T-helper 2 cell treated with Interferon-gamma antibody and Interleukin-4, amounts not matched to agents 100 ng/mL and 5 ng/mL, for 36 hours (primary cell): ENCODE measurements around the gene KANK4. TPM values are rescaled to one million over a fixed set of nuclear protein-coding genes. Genes with fewer than 3 reads are reported as not detected.

Source experiments
- intact Hi-C: fragments of 100-400 bp; cut with micrococcal nuclease; formaldehyde crosslinking; loops from one replicate; pipeline ENCODE4 v1.15.1; 2023
- total RNA-seq: library from RNA; stranded (reverse); gene quantifications from 2 replicates; pipeline ENCODE4 v1.2.3, GENCODE V29; 2022

The KANK4 gene
- total RNA-seq, 1 donor from 2014 or later = not detected

DNA sequence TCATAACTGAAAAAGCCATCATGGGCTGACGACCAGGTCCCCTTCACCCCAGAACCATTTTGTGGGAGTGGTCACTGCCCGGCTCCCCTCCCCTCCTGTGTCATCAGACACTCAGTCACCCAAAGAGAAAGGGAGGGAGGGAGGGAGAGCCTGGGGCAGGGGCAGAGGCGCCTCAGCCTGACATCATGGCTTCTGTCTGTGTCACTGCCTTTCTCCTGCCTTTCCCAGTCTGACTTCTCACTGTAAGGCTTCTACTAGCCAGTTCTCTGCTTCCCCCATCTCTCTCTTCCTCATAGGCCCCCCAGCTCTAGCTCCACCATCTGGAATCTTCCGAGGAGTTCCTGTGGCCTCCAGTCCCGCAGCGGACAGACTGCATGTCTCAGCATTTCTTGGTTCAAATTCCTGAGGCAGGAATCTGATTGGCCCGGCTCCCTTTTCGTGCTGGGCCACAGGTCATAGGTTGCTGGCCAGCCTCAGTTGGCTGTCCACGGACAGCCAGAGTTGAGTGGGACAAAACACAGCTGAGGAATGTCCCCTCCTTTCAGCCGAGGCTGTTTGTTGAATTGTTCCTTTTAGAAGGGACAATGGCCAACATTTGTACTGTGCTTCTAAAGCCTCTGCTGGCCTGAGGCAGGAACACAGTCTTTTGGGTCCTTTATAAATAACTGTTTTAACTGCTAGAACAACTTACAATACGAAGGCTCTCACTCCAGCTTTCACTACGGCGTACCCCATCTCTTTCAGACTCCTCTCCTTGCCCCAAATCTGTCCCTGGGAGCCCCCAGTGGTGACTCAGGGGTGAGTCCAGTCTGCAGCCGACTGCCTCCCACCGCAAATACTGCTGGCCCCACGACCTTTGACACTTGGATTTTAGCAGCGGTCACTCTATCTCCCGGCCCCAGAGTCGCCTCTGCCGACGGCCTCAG lies 18.7 kb upstream of the KANK4 start:
- intact Hi-C loops = no loop called here

DNA sequence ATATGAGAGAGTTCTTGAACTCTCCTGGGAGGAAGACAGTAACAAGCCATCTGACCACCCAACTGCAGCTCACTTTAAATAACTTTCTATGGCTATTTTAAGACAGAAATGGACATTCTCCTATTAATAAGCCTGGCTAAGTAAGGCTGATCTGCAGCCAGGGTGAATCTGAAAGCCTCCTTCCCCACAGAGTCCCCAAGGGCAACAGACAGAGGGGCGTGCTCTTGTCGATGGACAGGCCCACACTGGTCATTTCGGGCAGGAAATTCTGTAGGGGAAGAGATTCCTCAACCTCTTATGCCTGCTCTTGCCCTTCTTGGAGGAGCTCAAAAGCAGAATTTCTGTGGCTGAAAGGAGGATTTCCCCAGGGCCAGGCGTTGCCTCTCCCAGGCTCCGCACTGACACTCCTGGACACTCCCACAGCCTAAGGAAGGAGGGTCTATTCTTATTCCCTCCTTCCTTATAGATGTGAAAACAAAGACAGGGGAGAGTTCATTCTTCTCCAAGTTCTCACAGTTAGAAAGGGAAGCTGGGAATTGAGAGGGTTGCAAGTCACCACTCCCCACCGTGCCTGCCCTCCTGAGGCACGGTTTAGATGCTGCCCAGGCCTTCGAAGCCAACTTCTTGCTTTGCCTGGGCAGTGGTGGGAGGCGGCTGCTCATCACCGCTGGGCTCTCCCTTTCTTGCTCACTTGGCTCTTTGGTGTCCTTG lies 17.9 kb upstream of the KANK4 start:
- intact Hi-C loops = no loop called here

DNA sequence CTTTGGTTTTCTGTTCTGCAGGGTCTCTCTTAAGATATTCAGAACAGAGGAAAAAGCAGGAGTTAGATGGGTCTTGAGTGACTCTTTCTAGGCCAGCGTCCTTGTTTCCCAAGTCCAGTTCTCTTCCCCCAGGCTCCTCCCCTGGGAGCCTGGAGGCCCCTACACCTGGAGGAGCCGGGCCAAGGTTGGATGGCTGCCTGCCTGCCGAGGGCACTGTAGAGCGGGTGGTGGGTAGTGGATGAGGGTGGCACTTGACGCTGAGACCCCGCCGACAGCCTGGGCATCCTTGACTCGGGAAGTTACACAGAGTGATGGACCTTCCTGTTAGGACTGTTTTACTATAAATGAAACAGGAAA lies 17.4 kb upstream of the KANK4 start:
- intact Hi-C loops = no loop called here

DNA sequence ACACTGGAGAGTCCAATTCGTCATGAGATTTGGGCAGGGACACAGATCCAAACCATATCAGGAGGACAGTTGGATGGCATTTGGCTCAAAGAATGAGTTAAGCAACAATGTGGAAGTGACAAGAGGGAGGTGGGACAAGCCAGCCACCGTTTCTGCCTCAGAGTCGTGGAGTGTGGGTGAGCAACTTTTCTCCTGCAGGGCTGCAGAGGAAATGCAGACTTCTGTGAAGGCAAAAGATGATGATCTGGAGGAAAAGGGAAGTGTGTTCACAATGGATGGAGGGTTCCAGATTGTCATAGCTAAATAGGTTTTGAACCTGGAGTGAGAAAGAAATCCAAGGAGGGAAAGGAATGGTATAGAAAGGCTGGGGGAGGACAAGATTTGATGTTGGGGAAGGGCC lies 16.4 kb upstream of the KANK4 start:
- intact Hi-C loops = no loop called here

DNA sequence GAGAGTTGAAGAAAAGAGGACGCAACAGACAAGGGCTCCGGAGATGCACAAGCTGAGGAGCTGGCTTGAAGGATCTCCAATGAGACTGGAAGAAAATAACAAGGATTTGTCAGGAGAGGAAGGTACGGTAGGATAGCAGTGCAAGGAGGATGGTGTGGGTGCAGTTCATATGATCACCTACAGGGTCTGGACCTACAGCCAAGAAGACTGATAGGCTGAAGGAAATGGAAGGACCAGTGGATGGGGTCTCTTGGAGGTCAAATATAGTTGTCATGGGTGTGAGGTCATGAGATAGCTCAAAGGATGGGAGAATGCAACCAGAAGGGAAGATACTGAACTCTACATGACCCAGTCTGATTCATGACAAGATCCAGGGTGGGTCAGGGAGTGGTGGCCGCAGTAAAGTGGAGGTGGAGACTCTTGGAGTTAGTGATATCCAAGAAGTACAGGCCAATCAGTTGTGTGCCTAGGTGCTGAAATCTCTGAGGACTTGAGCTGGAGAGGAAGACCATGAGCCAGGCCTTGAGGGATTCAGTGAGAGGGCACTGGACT lies 15.3 kb upstream of the KANK4 start:
- intact Hi-C loops = no loop called here

DNA sequence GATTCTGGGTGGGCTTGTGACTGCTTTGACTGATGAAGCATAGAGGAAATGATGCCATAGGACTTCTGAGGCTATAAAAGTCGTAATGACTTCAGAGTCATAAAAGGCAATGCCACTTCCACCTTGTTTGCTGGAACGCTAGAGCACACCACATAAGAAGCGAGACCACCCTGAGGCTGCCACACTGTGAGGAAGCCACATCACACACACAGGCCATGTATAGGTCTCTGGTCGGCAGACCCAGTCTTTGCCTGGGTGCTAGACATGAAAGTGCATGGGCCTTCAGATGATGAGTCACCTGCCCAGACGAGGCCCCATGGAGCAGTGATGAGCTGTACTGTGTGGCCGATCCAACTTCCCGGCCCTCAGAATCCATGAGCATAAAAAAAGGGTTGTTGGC lies 14.2 kb upstream of the KANK4 start:
- intact Hi-C loops = no loop called here

DNA sequence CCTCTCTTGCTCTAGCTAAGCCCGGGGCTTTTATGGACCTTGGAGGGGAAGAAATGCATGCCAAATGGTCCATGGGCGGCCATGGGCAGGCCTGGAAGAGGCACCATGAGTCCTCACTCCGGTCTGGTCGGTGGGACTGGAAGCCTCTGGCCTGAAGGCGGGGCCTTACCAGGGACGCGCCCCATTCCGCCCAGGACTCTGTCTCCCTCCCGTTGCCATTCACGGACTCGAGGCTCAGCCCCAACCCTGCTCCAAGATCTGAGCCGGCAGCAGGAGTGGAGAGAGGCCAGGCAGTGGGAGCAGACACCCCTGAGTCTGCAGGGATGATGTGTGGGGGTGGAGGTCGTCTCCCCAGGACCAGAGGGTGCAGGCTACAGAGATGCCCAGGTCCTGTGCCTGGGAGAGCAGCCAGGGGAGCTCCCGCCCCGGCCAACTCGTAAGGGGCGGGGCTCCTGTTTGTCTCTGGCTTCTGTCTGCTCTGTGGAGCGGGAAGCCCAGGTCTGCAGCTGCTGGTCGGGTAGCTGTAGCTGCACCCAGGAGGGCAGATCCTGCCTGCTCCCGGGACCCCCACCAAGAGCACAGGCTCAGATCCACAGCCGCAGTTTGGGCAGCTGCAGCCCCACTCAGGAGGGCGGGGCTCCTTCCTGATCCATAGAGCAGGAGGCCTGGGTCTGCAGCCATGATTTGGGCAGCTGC lies 8.3 kb upstream of the KANK4 start:
- intact Hi-C loops = no loop called here

DNA sequence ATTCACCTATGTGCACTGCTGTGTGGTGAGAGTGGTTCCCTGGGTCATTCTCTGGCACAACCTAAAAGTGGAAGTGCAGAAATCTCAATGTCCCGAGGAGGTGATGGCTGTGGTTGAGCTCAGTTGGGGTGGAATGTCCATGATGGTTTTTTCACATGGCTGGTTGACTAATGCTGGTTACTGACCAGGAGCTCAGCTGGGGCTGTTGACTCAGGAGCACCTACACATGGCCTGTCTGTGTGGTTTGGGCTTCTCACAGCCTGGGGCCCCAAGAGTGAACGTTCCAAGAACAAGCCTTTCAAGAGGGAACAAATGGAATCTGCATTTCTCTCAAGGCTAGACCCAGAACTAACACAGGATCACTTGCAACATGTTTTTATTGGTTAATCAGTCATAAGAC lies 6.4 kb upstream of the KANK4 start:
- intact Hi-C loops = no loop called here

DNA sequence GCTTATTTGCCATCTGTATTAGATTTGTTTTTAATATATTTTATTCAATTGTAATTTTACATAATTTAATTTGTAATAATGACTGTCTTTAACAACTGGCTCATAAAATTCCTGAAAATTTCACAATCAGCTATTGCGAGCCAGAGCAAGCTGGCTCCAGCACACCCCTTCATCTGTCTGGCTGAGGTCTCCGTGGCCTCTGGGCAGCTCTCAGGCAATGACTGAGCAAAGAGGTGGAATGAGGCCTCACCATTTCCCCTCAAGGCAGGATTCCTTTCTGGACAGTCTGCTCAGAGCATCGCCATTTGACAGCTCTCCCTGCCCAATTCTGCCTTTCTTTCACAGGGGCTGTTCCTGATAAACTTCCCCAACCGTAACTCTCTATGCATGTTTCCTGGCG lies 5.8 kb upstream of the KANK4 start:
- intact Hi-C loops = no loop called here

DNA sequence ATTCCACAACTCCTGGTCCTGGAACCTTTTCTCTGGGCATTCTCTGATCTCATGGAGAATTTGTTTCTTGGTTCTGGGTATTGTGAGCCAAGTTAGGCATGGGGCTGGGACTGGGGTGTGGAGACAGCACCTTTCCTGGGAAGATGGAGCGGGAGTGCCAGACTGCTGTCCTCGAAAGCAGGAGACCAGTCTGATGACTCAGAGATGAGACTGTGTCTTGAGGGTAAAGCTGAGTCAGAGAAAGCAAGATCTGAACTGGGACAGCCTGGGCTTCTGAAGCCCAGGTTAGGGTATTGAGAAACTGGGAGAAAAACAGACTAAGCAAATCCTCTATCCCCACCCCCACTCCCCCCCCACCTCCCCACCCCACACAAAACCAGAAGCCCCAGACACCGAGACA lies 2.2 kb upstream of the KANK4 start:
- intact Hi-C loops = no loop called here

DNA sequence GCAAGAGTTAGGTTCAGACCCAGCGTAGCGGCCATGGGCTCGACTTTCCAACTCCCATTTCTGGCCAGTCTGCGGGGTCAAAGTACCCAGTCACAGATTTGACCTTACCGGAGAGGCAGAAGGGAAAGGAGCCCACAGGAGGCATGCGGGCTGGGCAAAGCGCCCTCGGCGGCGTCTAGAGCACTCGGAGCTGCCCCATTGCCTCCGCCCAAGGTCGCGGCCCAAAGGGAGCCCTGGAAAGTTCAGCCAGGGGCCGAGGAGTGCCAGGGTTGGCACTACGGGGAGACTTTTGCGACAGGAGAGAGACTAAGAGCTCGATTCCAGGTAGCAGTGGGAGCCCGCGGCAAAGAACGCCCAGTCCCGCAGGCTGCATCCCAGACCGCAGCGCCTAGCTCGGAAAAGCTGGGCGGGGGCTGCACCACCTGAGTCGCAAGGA lies 896 bp downstream of the KANK4 start:
- intact Hi-C loops = no loop called here

DNA sequence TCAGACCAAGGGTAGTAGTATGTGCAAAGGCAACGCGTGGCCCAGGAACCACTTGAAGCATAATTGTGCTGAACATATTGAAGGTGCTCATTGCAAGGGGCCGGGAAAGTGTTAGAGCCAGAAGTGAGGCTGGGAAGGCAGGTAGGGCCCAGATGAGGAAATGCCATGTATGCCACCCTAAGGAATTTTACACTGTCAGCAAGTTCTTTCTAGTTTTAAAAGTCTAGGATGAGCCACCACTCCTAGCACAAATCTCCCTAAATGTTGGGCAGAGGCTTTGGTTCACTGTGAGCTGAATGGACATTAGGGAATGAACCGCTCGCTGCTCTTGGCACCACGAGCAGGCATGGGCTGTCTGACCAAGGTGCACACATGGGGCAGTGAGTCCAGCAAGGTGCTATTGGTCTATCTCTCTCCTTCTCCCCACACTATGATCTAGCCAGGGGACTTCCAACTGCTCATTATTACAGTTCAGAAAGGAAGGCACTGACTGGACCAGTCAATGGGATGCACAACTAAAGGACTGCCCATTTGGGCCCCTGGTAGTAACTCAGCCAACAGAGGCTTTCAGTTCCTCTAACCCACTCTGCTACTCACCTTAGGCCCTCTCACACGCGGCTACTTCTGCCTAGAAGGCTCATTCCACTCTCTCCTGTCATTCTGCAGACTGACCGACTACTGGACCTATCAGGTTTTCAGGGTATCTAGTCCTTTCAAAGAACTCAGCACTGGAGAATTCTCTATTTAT lies 2.0 kb downstream of the KANK4 start:
- intact Hi-C loops = no loop called here

DNA sequence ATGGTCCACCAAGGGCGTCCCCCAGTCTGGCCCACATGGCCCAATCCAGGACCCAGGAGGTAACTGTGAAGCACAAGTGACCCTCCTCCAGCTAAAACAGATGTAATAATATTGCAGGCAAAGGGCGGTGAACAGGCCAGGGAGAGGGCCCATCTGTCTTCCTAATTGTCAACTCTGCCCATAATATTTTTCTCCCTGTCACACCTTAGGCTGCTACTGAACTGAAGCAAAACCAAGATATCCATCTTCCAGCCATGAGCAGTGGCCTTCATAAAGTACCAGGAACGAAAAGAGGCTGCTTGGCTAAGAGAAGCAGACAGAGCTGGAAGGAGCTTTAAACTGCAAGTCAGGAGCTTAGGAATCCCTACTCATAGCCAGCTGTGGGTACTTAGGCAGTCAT lies 3.1 kb downstream of the KANK4 start:
- intact Hi-C loops = no loop called here

DNA sequence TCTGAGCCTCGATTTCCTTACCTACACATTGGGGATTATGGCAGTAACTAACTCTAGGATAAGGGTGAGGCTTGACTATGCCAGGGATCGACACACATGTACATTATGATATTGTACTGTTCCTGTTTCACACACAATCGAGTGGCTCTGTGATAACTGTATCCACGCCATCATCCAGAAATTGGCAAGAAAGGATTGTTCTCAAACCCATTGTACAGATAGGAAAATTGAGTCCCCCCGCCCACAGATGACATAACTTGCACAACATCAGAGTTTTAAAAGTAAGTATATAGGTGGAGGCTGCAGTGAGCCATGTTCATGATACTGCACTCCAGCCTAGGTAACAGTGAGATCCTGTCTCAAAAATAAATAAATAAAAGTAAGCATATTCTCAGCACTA lies 3.8 kb downstream of the KANK4 start:
- intact Hi-C loops = no loop called here

DNA sequence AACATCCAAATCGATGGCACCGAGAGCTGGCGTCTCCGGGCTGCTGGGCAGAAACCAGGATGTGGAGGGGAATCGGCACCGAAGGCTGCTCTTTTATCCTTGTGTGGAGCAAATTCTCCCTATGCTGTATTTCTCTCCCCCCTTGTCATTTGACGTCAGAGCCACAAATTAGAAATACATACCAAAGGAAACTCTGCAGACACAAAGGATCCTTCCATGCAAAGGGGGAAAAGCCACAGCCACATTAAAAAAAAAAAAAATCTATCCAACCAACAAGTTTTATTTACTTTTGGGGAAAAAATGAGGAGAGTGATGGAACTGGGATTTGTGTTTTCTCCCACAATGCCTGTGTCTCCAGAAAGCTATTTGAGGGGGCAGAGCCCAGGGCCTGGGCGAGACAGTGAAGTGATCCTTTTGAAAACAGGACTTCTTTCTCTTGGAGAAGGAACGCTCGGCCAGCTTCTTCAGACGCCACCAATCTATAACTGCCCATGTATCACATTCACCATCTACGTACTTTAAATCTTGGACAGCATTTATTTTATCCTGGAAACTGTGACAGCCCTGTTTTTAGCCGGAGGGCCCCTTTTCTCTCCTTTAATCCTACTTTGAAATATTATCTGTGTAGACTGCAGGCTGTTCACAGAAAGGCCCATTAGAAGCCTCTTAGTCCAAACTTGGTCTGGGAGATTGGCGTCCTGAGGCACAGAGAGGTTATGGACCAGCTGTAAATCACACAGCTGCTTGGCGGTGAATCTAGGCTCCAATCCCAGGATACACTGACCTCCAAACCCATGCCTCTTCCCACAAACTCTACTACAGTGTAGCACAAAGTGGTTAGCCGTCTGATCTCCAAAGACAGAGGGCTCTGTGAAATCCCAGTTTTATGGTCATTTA lies 4.5 kb downstream of the KANK4 start:
- intact Hi-C loops = no loop called here

DNA sequence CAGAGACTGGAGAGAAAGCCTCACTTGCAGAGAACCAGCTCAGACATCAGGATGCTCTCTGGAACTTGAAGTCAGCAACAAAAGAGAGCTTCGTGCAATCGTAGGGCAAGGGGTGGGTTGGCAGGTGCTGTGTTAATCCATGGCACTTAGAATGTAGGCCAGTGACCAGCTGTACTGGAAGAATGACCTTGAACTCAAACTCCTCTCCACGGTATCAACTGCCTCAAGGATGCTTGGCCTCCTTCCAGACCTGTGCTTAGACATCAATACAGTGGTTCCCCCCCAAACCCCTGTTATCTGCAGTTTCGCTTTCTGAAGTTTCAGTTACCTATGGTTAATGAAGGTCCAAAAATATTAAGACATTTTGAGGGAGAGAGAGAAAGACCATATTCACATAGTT lies 6.5 kb downstream of the KANK4 start:
- intact Hi-C loops = no loop called here

DNA sequence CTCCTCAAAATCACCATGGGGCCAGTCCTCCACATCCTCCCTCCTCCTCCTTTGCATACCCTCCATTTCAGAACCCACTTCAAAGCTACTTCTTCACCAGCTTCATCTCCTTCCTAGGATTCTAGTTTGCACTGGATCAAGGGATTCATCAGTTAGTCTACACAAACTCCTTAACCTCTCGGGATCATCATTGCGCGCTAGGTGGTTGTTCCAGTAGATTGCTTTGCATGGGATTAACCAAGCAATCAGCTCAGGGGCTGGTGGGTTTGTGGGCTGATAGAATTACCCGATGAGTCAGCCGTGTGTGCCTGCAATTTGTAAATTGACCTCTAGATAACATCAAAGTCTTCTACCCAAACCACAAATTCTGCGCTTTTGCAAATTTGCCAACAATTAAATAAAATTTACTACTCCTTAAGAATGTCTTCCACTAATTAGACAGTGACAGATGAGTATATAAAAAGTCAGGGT lies 7.7 kb downstream of the KANK4 start:
- intact Hi-C loops = no loop called here

DNA sequence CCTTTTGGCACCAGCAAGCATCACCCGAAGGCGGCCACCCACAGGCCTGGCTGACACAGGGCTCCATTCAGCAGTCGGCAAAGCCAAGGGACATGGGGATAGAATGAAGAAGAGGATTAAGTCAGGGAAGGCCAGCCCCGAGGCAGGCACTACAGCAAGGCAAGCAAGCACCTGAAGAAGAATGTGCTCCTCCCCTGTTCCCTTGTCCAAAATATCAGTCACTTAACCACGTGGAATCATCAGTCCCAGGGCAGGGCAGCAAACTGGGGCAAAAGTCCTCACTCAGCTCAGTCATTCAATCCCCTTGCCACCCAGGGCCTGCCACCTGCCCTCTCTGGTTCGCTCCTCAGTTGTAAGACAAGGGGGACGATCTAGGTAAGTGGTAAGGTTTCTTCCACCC lies 9.3 kb downstream of the KANK4 start:
- intact Hi-C loops = no loop called here

DNA sequence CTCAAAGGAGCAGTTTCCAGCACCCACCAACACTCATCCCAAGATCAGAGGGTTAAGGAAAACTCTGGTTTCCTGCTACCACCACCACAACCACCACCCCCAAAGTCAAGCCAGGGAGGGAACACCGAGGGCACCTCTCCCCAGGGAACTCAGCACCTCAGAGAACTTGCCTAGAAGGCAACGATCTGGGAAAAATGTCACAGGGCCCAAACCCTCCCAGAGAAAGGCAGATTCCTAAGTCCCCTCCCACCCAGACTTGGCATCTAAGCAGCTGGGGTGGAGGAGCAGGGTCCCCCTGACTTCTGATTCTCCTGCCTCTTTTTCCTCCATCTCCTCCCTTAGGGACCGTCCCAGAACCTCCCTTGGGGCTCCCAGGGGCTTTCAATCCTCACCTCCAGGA lies 10.6 kb downstream of the KANK4 start:
- intact Hi-C loops = no loop called here

DNA sequence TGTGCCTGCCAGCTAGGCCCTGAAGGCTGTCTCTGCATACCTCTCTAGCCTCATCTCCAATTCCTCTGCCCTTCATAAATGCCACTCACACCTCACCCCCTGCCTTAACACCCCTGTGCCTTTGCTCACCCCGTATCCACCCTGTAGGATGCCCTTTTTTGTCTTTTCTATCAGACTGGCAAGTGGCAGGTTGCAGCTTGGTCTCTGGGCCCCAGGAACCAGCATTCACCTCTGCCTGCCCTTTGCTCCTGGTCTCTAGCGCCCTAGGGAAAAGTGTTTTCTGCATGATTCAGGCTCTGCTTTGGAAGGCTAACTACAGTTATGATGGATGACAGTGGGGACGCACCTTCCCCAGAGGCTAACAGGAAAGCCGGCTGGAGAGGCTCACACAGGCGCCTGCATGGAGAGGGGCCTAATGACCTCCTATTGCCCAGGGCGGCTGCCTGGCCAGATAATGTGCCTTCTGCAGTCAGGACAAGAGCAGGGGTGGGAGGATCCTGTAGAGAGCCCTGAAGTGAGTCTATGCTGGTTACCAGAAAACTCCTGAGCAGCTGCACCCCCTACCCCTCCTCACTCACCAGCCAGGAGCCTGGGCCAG lies 11.2 kb downstream of the KANK4 start:
- intact Hi-C loops = no loop called here
